ENCODE data around the gene SPATA18.
A peak's percentile ranks its signal among the peaks of the same experiment; 100 is the strongest.

Gene SPATA18

DNA sequence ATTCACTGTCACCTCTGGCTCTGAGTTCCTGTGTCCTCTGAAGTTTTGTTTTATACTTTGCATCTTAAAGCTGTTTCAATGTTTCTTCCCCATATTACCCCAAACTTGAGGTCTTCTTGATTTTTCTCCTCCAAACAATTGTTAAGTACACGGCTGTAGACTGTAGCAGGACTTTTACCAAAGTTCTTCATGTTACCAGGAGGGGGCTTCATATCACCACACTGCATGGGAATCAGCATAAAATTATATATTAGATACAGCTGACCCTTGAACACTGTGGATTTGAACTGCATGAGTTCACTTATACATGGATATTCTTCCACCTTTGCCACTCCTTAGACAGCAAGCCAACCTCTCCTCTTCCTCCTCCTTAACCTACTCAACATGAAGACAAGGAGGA is 56.6 kb downstream of the SPATA18 start:
- Mint-ChIP-seq H3K4me1 (peaks cover 62% of the 10 kb centered on the region), H3K9me3 (peaks cover 2% of the 10 kb centered on the region), H3K27me3 (ENCODE audit: low read depth) (no peaks in the 10 kb centered on the region), H3K4me3 (no peak overlapping the region), H3K36me3 (ENCODE audit: low read depth) (no peaks in the 10 kb centered on the region), H3K27ac (peak overlapping the region; percentile 88 to 94 (median 92))
- TF ChIP-seq, protein P1, sequence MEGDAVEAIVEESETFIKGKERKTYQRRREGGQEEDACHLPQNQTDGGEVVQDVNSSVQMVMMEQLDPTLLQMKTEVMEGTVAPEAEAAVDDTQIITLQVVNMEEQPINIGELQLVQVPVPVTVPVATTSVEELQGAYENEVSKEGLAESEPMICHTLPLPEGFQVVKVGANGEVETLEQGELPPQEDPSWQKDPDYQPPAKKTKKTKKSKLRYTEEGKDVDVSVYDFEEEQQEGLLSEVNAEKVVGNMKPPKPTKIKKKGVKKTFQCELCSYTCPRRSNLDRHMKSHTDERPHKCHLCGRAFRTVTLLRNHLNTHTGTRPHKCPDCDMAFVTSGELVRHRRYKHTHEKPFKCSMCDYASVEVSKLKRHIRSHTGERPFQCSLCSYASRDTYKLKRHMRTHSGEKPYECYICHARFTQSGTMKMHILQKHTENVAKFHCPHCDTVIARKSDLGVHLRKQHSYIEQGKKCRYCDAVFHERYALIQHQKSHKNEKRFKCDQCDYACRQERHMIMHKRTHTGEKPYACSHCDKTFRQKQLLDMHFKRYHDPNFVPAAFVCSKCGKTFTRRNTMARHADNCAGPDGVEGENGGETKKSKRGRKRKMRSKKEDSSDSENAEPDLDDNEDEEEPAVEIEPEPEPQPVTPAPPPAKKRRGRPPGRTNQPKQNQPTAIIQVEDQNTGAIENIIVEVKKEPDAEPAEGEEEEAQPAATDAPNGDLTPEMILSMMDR (IDR thresholded peaks at IDR 0.05; ENCODE audit: unreplicated experiment in 3 of 3), result peak; percentile 18 to 33 (median 23)

DNA sequence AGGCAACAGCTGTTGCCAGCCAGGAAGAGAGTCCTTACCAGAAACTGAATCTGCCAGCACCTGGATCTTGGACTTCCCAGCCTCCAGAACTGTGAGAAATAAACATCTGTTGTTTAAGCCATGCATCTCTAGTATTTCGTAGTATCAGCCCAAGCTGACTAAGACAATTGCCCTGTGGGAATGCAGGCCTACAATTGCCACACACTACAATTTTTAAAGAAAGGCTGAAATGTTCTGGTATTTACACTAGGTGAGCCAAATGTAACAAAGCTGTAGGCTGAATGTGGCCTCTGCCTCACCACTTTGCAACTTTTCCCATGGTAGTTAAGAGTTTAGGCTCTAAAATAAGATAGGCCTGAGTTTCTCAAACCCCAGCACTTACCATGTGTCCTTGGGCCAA is 59.1 kb downstream of the SPATA18 start:
- Mint-ChIP-seq H3K9me3 (peaks cover 2% of the 10 kb centered on the region), H3K27ac (no peak overlapping the region), H3K4me3 (no peak overlapping the region)

DNA sequence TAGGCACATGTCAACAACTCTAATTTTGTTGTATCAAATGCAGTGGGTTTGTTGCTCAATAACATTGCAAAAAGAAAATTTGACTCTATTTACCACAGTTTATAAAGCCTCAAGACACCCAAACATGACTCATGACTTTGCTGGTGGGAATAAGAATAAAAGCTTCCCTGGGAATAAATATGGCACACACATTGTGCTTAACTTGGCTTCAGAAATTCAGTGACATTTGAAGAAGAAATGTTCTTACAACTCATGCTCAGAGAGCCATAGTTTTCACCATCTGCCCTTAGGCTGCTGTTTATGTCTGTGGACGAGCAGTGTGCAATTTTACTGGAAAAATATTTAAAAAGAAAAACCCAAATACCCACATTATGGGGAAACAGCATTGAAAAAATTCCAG is 60.9 kb downstream of the SPATA18 start:
- Mint-ChIP-seq H3K9me3 (peaks cover 2% of the 10 kb centered on the region), H3K27ac (peak overlapping the region; percentile 23 to 73 (median 30)), H3K4me3 (no peak overlapping the region), H3K4me1 (peaks cover 26% of the 10 kb centered on the region), H3K36me3 (ENCODE audit: low read depth) (no peaks in the 10 kb centered on the region), H3K27me3 (ENCODE audit: low read depth) (no peaks in the 10 kb centered on the region)
- TF ChIP-seq, protein P1 (IDR thresholded peaks at IDR 0.05; ENCODE audit: unreplicated experiment in 3 of 3), result no peak

More for the DNA sequence above, 59.1 kb downstream of the SPATA18 start:
- Mint-ChIP-seq H3K36me3 (ENCODE audit: low read depth) (no peaks in the 10 kb centered on the region), H3K27me3 (ENCODE audit: low read depth) (no peaks in the 10 kb centered on the region), H3K4me1 (peaks cover 45% of the 10 kb centered on the region)
- TF ChIP-seq, protein P1 (IDR thresholded peaks at IDR 0.05; ENCODE audit: unreplicated experiment in 3 of 3), result no peak

DNA sequence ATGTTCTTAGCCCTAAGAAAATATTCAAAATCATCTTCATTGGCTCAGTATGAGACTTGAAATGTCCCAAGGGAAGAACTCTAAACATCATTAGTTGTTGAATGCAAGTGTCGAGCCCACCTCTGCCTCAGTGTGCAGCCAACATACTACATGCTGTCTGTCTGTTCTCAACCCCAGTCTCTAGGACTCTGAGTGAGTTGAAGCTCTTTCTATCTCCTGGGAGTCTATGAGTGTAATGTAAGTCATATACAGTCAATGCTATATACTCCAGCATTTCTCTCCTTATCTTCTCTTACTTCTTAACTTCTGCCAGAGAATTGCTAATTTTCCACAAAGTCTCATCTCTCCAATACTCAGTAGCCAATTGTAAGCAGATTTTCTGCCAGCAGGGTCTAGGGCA is 61.3 kb downstream of the SPATA18 start:
- Mint-ChIP-seq H3K27ac (peak overlapping the region; percentile 23 to 73 (median 30)), H3K4me3 (no peak overlapping the region), H3K9me3 (peaks cover 2% of the 10 kb centered on the region), H3K27me3 (ENCODE audit: low read depth) (no peaks in the 10 kb centered on the region), H3K36me3 (ENCODE audit: low read depth) (no peaks in the 10 kb centered on the region), H3K4me1 (peaks cover 22% of the 10 kb centered on the region)
- TF ChIP-seq, protein P1 (IDR thresholded peaks at IDR 0.05; ENCODE audit: unreplicated experiment in 3 of 3), result no peak

DNA sequence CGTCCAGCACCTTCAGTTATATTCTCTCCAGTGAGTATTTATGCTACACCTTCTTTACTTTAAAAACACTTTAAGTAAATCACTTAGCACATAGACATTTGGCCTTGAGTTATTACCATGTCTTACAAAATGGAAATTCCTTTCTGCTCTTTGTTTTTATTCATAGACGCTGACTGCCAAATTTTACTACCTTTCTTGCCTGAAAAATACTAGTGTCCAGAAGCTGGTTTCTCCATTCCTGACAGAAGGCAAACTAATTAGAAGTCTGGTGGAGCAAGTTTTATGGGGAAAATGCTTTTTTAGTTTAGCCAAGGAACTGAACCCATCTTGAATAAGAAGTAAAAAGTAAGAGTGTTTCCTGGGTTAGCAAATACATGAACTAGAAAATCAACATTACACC is 65.5 kb downstream of the SPATA18 start:
- Mint-ChIP-seq H3K36me3 (ENCODE audit: low read depth) (no peaks in the 10 kb centered on the region), H3K4me3 (no peak overlapping the region), H3K27me3 (ENCODE audit: low read depth) (no peaks in the 10 kb centered on the region), H3K27ac (peak overlapping the region; percentile 24 to 37 (median 31)), H3K9me3 (peaks cover 6% of the 10 kb centered on the region), H3K4me1 (peaks cover 11% of the 10 kb centered on the region)
- TF ChIP-seq, protein P1 (IDR thresholded peaks at IDR 0.05; ENCODE audit: unreplicated experiment in 3 of 3), result no peak

DNA sequence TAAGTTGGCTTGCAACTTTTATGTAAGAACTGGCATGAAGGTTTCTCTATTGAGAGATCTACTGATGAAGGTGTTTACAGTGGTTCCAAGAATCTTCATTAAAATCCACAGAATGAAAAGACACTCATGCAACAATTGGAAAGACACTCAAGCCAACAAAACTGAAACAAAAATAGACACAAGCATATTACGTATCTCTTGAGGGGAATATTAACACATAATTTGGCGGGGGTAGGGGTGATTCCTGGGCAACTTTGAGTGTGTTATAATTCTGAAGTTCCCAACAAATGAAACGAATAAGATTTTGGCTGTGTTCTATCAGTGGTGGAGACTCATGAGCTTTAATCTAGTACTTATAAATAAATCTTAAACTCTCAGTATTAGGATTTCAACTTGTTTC is 75.1 kb downstream of the SPATA18 start:
- Mint-ChIP-seq H3K4me1 (peaks cover 14% of the 10 kb centered on the region), H3K36me3 (ENCODE audit: low read depth) (no peaks in the 10 kb centered on the region), H3K9me3 (peaks cover 10% of the 10 kb centered on the region), H3K27me3 (ENCODE audit: low read depth) (no peaks in the 10 kb centered on the region), H3K4me3 (no peak overlapping the region), H3K27ac (no peak overlapping the region)
- TF ChIP-seq, protein P1 (IDR thresholded peaks at IDR 0.05; ENCODE audit: unreplicated experiment in 3 of 3), result no peak
